ENCODE results near the gene SPRED2.

DNA sequence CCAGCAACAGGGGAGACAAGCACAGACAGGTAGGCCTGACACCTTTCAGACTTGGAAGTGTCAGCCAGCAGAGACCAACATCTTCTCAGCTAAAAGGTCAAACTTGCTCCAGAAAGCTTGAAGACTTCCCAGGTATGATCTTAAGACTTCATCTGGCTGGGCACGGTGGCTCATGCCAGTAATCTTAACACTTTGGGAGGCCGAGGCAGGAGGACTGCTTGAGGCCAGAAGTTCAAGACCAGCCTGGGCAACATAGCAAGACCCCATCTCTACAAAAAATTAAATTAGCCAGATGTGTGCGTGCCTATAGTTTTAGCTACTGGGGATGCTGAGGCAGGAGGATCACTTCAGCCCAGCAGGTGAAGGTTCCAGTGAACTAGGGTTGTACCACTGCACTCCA lies 39.0 kb upstream of the SPRED2 start:
- TF ChIP-seq, protein P1, sequence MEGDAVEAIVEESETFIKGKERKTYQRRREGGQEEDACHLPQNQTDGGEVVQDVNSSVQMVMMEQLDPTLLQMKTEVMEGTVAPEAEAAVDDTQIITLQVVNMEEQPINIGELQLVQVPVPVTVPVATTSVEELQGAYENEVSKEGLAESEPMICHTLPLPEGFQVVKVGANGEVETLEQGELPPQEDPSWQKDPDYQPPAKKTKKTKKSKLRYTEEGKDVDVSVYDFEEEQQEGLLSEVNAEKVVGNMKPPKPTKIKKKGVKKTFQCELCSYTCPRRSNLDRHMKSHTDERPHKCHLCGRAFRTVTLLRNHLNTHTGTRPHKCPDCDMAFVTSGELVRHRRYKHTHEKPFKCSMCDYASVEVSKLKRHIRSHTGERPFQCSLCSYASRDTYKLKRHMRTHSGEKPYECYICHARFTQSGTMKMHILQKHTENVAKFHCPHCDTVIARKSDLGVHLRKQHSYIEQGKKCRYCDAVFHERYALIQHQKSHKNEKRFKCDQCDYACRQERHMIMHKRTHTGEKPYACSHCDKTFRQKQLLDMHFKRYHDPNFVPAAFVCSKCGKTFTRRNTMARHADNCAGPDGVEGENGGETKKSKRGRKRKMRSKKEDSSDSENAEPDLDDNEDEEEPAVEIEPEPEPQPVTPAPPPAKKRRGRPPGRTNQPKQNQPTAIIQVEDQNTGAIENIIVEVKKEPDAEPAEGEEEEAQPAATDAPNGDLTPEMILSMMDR (IDR thresholded peaks at IDR 0.05; ENCODE audit: control extremely low read depth in 1 of 3, insufficient read depth in 1 of 3, low read depth in 1 of 3, low read length in 3 of 3), result no peak
- TF ChIP-seq POLR2A (IDR thresholded peaks at IDR 0.05; ENCODE audit: control extremely low read depth in 1 of 2, low read depth in 2 of 2, low read length in 2 of 2) (no peak), GTF2F1 (IDR thresholded peaks at IDR 0.05; ENCODE audit: borderline replicate concordance, low read depth, low read length) (no peak)

Measured in H1 (cell line).